ENCODE results near the gene REXO4.

REXO4 gene

DNA sequence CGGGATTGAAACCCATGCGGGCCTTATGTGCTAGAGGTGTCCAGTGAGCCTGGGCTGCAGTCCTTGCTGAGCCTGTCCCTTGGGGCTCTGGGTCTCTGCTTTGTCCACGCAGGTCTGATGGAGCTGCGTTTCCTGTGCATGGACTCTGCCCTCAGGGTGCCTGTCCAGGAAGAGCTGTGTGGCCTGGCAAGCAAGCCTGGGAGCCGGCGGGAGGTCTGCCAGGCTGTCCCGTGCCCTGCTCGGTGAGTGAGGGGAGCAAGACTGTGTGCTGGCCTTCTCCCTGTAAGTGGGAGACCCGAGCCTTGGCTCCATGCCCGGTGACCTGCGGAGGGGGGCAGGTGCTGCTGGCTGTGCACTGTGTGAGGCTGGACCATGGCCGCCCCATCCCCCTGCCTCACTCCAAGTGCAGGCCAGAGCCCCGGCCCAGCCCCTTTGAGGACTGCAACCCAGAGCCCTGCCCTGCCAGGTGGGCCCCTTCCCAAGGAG is 30.7 kb upstream of the REXO4 start:
- TF ChIP-seq, protein P1, sequence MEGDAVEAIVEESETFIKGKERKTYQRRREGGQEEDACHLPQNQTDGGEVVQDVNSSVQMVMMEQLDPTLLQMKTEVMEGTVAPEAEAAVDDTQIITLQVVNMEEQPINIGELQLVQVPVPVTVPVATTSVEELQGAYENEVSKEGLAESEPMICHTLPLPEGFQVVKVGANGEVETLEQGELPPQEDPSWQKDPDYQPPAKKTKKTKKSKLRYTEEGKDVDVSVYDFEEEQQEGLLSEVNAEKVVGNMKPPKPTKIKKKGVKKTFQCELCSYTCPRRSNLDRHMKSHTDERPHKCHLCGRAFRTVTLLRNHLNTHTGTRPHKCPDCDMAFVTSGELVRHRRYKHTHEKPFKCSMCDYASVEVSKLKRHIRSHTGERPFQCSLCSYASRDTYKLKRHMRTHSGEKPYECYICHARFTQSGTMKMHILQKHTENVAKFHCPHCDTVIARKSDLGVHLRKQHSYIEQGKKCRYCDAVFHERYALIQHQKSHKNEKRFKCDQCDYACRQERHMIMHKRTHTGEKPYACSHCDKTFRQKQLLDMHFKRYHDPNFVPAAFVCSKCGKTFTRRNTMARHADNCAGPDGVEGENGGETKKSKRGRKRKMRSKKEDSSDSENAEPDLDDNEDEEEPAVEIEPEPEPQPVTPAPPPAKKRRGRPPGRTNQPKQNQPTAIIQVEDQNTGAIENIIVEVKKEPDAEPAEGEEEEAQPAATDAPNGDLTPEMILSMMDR (conservative IDR thresholded peaks at IDR 0.05): no peak
- no peak overlapping the region for H3K27ac ChIP-seq

DNA sequence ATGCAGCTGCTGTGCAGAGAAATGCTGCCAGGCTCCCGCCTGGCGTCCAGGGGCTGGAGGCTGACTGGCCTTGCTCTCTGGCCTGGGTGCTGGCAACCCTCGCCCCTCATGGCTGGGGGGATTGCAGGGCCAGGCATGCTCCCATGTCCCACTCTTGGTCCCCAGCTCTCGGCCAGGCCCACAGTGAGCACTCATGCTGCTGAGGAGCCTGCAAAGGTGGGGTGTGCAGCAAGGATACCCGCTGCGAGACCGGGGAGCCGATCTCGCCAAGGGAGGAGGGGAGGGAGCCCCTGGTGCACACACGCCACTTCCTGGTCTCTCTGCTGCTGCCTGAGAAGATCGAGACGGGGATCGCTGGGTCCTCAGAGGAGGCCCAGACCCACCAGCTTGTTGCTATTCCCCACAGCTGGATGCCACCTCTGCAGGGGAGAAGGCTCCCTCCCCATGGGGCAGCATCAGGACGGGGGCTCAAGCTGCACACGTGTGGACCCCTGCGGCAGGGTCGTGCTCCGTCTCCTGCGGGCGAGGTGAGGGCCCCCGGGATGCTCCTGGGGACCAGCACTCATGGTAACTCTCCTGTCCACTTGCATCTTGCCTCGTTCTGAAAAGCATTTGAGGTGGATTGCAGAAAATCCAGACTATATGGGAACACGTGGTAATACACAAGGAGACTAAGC is 27.6 kb upstream of the REXO4 start:
- TF ChIP-seq, protein P1 (conservative IDR thresholded peaks at IDR 0.05): no peak
- H3K27ac ChIP-seq: no peak overlapping the region

DNA sequence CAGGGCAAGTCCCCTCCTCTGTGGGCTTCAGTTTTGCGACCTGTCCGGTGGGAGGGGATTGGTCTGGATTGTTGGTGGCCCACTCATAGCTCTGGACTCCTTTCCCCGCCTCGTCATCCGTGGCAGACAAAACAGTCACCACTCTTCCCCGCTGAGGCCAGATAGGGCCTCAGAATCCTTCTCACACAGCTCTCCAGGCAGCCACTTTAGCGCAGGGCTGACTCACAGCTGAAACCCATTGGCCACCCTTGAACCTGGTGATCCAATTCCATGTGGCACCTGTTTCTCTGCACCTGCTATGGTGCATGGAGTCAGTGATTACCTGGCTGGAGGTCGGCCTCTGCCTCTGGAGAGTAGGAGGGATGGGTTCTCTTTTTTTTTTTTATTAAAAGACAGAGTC is 26.2 kb upstream of the REXO4 start:
- no peak overlapping the region for H3K27ac ChIP-seq

DNA sequence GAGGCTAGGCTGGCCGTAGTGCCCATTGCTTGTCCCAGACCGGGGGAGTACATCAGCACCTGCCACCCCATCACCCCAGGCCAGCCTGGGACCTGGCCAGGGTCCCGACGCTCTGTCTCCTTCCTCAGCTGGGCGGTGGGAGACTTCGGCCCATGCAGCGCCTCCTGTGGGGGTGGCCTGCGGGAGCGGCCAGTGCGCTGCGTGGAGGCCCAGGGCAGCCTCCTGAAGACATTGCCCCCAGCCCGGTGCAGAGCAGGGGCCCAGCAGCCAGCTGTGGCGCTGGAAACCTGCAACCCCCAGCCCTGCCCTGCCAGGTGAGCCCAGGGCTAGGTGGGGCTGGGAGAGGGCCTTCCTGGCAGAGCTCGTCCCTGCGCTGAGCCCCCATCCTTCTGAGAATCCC is 25.4 kb upstream of the REXO4 start:
- H3K27ac ChIP-seq: no peak overlapping the region
- TF ChIP-seq, protein P1 (conservative IDR thresholded peaks at IDR 0.05): no peak

More for the DNA sequence above, 26.2 kb upstream of the REXO4 start:
- TF ChIP-seq, protein P1 (conservative IDR thresholded peaks at IDR 0.05): no peak

DNA sequence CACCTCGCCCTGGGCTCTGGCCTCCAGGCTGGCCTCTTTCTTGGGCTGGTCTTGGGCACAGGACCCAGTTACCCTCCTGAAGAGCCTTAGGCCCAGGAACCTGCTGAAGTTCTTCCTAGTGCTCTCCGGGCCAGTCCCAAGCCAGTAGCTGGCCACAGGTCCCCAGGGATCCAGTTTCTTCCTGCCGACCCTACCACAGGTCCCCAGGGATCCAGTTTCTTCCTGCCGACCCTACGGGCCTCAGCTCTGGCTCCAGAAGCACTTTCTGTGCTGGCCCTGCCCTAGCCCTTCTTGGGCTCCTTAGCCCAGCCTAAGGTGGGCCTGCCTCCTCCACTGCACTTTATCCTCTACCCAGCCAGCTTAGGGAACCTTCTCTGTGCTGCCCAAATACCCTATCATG is 23.8 kb upstream of the REXO4 start:
- TF ChIP-seq, protein P1 (conservative IDR thresholded peaks at IDR 0.05): no peak
- no peak overlapping the region for H3K27ac ChIP-seq

DNA sequence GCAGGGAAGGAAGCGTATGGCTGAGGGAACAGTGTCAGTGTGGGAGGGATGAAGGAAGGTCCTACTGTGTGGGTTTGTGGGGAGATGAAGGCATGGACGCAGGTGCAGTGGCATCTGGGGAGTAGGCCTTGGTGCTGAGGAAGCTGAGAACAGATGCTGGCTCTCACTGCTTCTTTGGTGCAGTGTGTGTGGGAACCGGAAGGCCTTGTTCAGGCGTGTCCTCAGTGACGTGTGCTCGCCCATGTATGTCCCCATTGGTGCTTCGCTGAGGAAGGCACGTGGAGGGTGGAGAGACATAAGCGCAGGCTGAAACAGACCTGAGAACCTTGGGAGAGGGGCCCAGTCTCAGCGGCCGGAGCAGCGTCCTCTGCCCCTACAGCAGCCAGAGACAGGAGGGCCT is 23.1 kb upstream of the REXO4 start:
- TF ChIP-seq, protein P1 (conservative IDR thresholded peaks at IDR 0.05): no peak
- no peak overlapping the region for H3K27ac ChIP-seq

DNA sequence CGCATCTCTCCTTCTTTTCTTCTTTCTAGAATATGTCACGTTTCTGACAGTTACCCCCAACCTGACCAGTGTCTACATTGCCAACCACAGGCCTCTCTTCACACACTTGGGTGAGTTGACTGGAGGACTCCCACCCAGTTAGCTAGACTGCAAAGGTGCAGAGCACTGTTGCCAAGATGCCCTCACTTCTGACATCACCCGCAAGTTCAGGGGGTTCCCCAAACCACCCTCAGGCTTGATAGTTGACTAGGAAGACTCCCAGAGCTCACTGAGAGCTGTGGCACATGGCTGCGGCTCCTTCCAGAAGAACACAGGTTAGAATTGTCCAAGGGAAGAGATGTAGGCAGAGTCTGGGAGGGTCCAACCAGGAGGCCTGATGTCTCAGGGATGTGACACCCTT is 21.5 kb upstream of the REXO4 start:
- no peak overlapping the region for H3K27ac ChIP-seq
- TF ChIP-seq, protein P1 (conservative IDR thresholded peaks at IDR 0.05): no peak
